ENCODE results near the gene CACNA1S. TPM values are rescaled to one million over a fixed set of nuclear protein-coding genes. Genes with fewer than 3 reads are reported as not detected.

The CACNA1S gene
- total and polyA plus RNA-seq, 2 of the 13 experiments (the other 11 are each of a cell fraction or from before 2014, with no cell fraction given): not detected

DNA sequence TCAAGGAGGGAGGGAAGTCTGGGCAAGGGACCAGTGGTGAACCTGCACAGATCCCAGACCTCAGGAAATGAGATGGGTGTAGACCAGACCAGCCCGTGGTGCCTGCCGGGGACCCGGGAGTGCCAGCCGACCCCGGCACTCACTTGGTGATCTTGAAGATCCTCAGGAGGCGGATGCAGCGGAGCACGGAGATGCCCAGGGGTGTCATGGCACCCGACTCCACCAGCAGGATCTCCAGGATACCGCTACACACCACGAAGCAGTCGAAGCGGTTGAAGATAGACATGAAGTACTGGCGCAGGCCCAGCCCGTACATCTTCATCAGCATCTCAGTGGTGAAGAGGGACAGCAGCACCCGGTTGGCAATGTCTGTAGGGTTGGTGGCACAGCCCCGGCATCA lies 34.5 kb downstream of the CACNA1S start:
- FAIRE-seq (no peak), ATAC-seq (no peak), DNase-seq (ENCODE audit: low spot score) (no peak)
- ChIA-PET POLR2A (no interaction called here), CTCF (ENCODE audit: low intra/inter-chr PET ratio, low total read pairs) (no interaction called here)
- H3K79me2 ChIP-seq (ENCODE audit: insufficient read depth, low read length): no peaks in the 10 kb centered on the region
- no peak overlapping the region for H2AFZ ChIP-seq (ENCODE audit: low read length)
- H3K9me3 ChIP-seq (ENCODE audit: low read length): no peaks in the 10 kb centered on the region
- TF ChIP-seq, protein P1, sequence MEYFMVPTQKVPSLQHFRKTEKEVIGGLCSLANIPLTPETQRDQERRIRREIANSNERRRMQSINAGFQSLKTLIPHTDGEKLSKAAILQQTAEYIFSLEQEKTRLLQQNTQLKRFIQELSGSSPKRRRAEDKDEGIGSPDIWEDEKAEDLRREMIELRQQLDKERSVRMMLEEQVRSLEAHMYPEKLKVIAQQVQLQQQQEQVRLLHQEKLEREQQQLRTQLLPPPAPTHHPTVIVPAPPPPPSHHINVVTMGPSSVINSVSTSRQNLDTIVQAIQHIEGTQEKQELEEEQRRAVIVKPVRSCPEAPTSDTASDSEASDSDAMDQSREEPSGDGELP (IDR thresholded peaks at IDR 0.05; ENCODE audit: borderline replicate concordance, low read depth): no peak
- TF ChIP-seq ZBTB8A (CRISPR knock-in tag; IDR thresholded peaks at IDR 0.05; ENCODE audit: borderline replicate concordance, low read depth) (no peak), MIXL1 (CRISPR knock-in tag; IDR thresholded peaks at IDR 0.05) (no peak), TCF12 (IDR thresholded peaks at IDR 0.05) (no peak), TCF12 (CRISPR knock-in tag; IDR thresholded peaks at IDR 0.05) (no peak), ZNF335 (CRISPR knock-in tag; IDR thresholded peaks at IDR 0.05) (no peak), GZF1 (CRISPR knock-in tag; IDR thresholded peaks at IDR 0.05) (no peak), POLR2AphosphoS2 (IDR thresholded peaks at IDR 0.05; ENCODE audit: low read depth, low read length) (no peak), SP1 (IDR thresholded peaks at IDR 0.05) (no peak), SP1 (CRISPR knock-in tag; IDR thresholded peaks at IDR 0.05) (no peak), ZFP1 (CRISPR knock-in tag; IDR thresholded peaks at IDR 0.05) (no peak)
- TF ChIP-seq, protein P2, sequence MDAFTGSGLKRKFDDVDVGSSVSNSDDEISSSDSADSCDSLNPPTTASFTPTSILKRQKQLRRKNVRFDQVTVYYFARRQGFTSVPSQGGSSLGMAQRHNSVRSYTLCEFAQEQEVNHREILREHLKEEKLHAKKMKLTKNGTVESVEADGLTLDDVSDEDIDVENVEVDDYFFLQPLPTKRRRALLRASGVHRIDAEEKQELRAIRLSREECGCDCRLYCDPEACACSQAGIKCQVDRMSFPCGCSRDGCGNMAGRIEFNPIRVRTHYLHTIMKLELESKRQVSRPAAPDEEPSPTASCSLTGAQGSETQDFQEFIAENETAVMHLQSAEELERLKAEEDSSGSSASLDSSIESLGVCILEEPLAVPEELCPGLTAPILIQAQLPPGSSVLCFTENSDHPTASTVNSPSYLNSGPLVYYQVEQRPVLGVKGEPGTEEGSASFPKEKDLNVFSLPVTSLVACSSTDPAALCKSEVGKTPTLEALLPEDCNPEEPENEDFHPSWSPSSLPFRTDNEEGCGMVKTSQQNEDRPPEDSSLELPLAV (CRISPR knock-in tag; conservative IDR thresholded peaks at IDR 0.05; ENCODE audit: low read depth): no peak
- TF ChIP-seq, protein P3, sequence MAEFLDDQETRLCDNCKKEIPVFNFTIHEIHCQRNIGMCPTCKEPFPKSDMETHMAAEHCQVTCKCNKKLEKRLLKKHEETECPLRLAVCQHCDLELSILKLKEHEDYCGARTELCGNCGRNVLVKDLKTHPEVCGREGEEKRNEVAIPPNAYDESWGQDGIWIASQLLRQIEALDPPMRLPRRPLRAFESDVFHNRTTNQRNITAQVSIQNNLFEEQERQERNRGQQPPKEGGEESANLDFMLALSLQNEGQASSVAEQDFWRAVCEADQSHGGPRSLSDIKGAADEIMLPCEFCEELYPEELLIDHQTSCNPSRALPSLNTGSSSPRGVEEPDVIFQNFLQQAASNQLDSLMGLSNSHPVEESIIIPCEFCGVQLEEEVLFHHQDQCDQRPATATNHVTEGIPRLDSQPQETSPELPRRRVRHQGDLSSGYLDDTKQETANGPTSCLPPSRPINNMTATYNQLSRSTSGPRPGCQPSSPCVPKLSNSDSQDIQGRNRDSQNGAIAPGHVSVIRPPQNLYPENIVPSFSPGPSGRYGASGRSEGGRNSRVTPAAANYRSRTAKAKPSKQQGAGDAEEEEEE (CRISPR knock-in tag; IDR thresholded peaks at IDR 0.05; ENCODE audit: borderline replicate concordance): no peak
- TF ChIP-seq, protein P4, sequence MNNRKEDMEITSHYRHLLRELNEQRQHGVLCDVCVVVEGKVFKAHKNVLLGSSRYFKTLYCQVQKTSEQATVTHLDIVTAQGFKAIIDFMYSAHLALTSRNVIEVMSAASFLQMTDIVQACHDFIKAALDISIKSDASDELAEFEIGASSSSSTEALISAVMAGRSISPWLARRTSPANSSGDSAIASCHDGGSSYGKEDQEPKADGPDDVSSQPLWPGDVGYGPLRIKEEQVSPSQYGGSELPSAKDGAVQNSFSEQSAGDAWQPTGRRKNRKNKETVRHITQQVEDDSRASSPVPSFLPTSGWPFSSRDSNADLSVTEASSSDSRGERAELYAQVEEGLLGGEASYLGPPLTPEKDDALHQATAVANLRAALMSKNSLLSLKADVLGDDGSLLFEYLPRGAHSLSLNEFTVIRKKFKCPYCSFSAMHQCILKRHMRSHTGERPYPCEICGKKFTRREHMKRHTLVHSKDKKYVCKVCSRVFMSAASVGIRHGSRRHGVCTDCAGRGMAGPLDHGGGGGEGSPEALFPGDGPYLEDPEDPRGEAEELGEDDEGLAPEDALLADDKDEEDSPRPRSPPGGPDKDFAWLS (CRISPR knock-in tag; IDR thresholded peaks at IDR 0.05; ENCODE audit: borderline replicate concordance): no peak
- TF ChIP-seq, protein P5, sequence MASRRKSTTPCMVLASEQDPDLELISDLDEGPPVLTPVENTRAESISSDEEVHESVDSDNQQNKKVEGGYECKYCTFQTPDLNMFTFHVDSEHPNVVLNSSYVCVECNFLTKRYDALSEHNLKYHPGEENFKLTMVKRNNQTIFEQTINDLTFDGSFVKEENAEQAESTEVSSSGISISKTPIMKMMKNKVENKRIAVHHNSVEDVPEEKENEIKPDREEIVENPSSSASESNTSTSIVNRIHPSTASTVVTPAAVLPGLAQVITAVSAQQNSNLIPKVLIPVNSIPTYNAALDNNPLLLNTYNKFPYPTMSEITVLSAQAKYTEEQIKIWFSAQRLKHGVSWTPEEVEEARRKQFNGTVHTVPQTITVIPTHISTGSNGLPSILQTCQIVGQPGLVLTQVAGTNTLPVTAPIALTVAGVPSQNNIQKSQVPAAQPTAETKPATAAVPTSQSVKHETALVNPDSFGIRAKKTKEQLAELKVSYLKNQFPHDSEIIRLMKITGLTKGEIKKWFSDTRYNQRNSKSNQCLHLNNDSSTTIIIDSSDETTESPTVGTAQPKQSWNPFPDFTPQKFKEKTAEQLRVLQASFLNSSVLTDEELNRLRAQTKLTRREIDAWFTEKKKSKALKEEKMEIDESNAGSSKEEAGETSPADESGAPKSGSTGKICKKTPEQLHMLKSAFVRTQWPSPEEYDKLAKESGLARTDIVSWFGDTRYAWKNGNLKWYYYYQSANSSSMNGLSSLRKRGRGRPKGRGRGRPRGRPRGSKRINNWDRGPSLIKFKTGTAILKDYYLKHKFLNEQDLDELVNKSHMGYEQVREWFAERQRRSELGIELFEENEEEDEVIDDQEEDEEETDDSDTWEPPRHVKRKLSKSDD (CRISPR knock-in tag; IDR thresholded peaks at IDR 0.05; ENCODE audit: low read depth): no peak
- H3K4me1 ChIP-seq (ENCODE audit: insufficient read depth, low read length): no peaks in the 10 kb centered on the region
- WGBS (ENCODE audit: low lambda C conversion rate): 53% methylated on average over 12 of the region's 17 CpGs
- no peaks in the 10 kb centered on the region for H4K20me1 ChIP-seq (ENCODE audit: insufficient read depth, low read length)
- peaks cover 1 to 43% of the 10 kb centered on the region in 2 experiments for H3K27me3 ChIP-seq (ENCODE audit: control insufficient read depth in 1 of 2, insufficient read depth in 2 of 2, low read length in 2 of 2)
- no peak overlapping the region for H3K4me2 ChIP-seq (ENCODE audit: low read depth, low read length)
- H3K4me3 ChIP-seq (replicated peaks in 1 of 3; ENCODE audit: insufficient read depth in 1 of 3, low read depth in 2 of 3, low read length in 3 of 3): no peak overlapping the region
- H3K9ac ChIP-seq (ENCODE audit: insufficient read depth, low read depth, low read length): no peak overlapping the region
- in situ Hi-C loops (cut with HindIII; ENCODE audit: extremely low pct_ligation_motif_present, low pct_unique_long_range_greater_than_20kb): no loop called here
- H3K27ac ChIP-seq (ENCODE audit: extremely low read length, insufficient read depth, low read length): no peak overlapping the region
- no peaks in the 10 kb centered on the region for H3K36me3 ChIP-seq (replicated peaks in 1 of 2; ENCODE audit: control insufficient read depth in 1 of 2, insufficient read depth in 2 of 2, low read length in 2 of 2)
- intact Hi-C loops (cut with micrococcal nuclease; ENCODE audit: unreplicated experiment): no loop called here
- no TSS peak for BruUV-seq (replicated peaks)
